Measurements from ENCODE around the gene CCNI.
A peak's percentile ranks its signal among the peaks of the same experiment; 100 is the strongest.

Gene CCNI

GRCh38 chr4:77052352-77052751 is 23.4 kb downstream of the CCNI start:
- H3K4me1 ChIP-seq (ENCODE audit: control insufficient read depth in 1 of 2, insufficient read depth in 1 of 2, low read depth in 1 of 2, low read length in 1 of 2): no peaks in the 10 kb centered on the region
- no peaks in the 10 kb centered on the region for H3K9me3 ChIP-seq
- no peaks in the 10 kb centered on the region for H3K27me3 ChIP-seq
- H3K4me3 ChIP-seq (ENCODE audit: low read depth in 1 of 2, low read length in 1 of 2): no peak overlapping the region
- peak; percentile 46 for TF ChIP-seq CTCF (IDR thresholded peaks at IDR 0.05)
- peak overlapping the region; percentile 23 for H3K27ac ChIP-seq
- H3K36me3 ChIP-seq: peaks cover 91% of the 10 kb centered on the region

DNA sequence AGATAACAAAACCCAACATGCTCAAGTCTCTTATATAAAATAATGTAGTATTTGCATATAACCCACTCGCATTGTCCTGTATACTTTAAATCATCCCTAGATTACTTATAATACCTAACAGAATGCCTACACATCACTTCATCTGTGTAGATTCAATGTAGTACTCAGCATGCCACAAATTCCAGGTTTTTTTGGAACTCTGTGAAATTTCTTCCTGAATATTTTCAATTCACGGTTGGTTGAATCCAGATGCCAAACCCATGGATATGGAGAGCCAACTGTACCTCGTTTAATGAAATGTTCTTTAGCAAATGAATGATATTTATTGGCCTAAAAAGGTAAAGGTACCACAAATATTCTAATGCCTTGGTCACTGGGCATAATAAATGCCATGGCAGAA is 24.8 kb downstream of the CCNI start:
- Histone ChIP-seq H3K4me3 (ENCODE audit: low read depth in 1 of 2, low read length in 1 of 2) (no peak overlapping the region), H3K27me3 (no peaks in the 10 kb centered on the region), H3K27ac (no peak overlapping the region), H3K4me1 (ENCODE audit: control insufficient read depth in 1 of 2, insufficient read depth in 1 of 2, low read depth in 1 of 2, low read length in 1 of 2) (no peaks in the 10 kb centered on the region), H3K36me3 (peaks cover 91% of the 10 kb centered on the region), H3K9me3 (no peaks in the 10 kb centered on the region)
- no peak for TF ChIP-seq CTCF (IDR thresholded peaks at IDR 0.05)

GRCh38 chr4:77047037-77047436 is 28.8 kb downstream of the CCNI start:
- no peaks in the 10 kb centered on the region for H3K9me3 ChIP-seq
- peaks cover 57% of the 10 kb centered on the region for H3K36me3 ChIP-seq
- H3K4me1 ChIP-seq (ENCODE audit: control insufficient read depth in 1 of 2, insufficient read depth in 1 of 2, low read depth in 1 of 2, low read length in 1 of 2): no peaks in the 10 kb centered on the region
- H3K27me3 ChIP-seq: no peaks in the 10 kb centered on the region
- no peak for TF ChIP-seq CTCF (IDR thresholded peaks at IDR 0.05)
- H3K27ac ChIP-seq: peak overlapping the region; percentile 19
- no peak overlapping the region for H3K4me3 ChIP-seq (ENCODE audit: low read depth in 1 of 2, low read length in 1 of 2)

DNA sequence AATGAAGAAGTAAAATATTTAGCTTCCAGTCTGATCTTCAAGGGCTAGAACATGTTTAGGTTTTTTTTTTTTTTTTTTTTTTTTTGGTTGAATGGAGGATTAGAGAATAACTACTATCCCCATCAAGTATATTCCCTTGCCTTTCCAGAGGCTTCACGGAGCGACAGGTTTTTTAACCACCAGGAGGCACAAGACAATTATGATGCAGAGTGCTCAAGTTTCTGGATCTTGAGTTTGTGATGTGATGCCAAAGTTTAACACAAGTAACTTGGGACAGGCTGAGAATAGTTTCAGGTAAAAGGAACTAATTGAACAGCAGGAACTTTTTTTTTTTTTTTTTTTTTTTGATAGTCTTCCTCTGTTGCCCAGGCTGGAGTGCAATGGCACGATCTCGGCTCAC is 30.3 kb downstream of the CCNI start:
- Histone ChIP-seq H3K27me3 (no peaks in the 10 kb centered on the region), H3K4me1 (ENCODE audit: control insufficient read depth in 1 of 2, insufficient read depth in 1 of 2, low read depth in 1 of 2, low read length in 1 of 2) (peaks cover 4 to 9% of the 10 kb centered on the region in 2 experiments), H3K4me3 (ENCODE audit: low read depth in 1 of 2, low read length in 1 of 2) (no peak overlapping the region), H3K9me3 (no peaks in the 10 kb centered on the region), H3K27ac (no peak overlapping the region), H3K36me3 (peaks cover 44% of the 10 kb centered on the region)
- no peak for TF ChIP-seq CTCF (IDR thresholded peaks at IDR 0.05)

- peaks cover 4 to 9% of the 10 kb centered on the region in 2 experiments for H3K4me1 ChIP-seq (ENCODE audit: control insufficient read depth in 1 of 2, insufficient read depth in 1 of 2, low read depth in 1 of 2, low read length in 1 of 2)
- TF ChIP-seq CTCF (IDR thresholded peaks at IDR 0.05): no peak
- no peaks in the 10 kb centered on the region for H3K27me3 ChIP-seq
- H3K27ac ChIP-seq: no peak overlapping the region
- H3K9me3 ChIP-seq: no peaks in the 10 kb centered on the region
- H3K36me3 ChIP-seq: peaks cover 39% of the 10 kb centered on the region
- no peak overlapping the region for H3K4me3 ChIP-seq (ENCODE audit: low read depth in 1 of 2, low read length in 1 of 2)
These were observed 31.2 kb downstream of the CCNI start for GRCh38 chr4:77044461-77045150.

Measured in neutrophil (primary cell).